A673 (cell line): ENCODE results near the gene CDH7. TPM values are rescaled to one million over a fixed set of nuclear protein-coding genes. Genes with fewer than 3 reads are reported as not detected.

Experiments used
- BruUV-seq: library from RNA; stranded (reverse); fragments of 400-500 nt; replicated peaks from 2 replicates; lab custom pipeline; 2021; lab: Mats Ljungman, UMichigan
- CTCF ChIA-PET: fragments of 300-600 bp; sonication (Branson Sonifier 250); formaldehyde crosslinking; loops from one replicate; lab custom pipeline; 2022; ENCODE audit warnings: antibody characterized with exemption; lab: Charles Lee
- POLR2A ChIA-PET: fragments of 300-600 bp; sonication (Branson Sonifier 250); formaldehyde crosslinking; loops from one replicate; lab custom pipeline; 2022; ENCODE audit warnings: antibody characterized with exemption; ENCODE audit not compliant: low non-redundant PET; lab: Charles Lee
- DNase-seq: peaks from one replicate; pipeline ENCODE4 v3.0.0-alpha.2; 2015; ENCODE audit warnings: low spot score
- H3K27ac ChIP-seq: fragments of 200-600 bp; sonication (generic); 2 replicates; pipeline ENCODE4 v1.5.1; 2016; ENCODE audit warnings: mixed run types, low read depth, mild to moderate bottlenecking, mixed read lengths, antibody characterized with exemption, low read length; ENCODE audit not compliant: poor library complexity, severe bottlenecking
- H3K27me3 ChIP-seq: fragments of 200-600 bp; sonication (generic); replicated peaks from 2 replicates; pipeline ENCODE4 v1.6.1; 2017; ENCODE audit warnings: mixed run types, low read depth, mild to moderate bottlenecking, mixed read lengths, antibody characterized with exemption, low read length; ENCODE audit not compliant: insufficient read depth, poor library complexity
- H3K36me3 ChIP-seq: fragments of 200-600 bp; sonication (generic); 2 replicates; pipeline ENCODE4 v1.6.1; 2016; ENCODE audit warnings: mixed run types, mild to moderate bottlenecking, mixed read lengths, antibody characterized with exemption, low read length; ENCODE audit not compliant: insufficient read depth, poor library complexity, severe bottlenecking
- H3K4me1 ChIP-seq: fragments of 200-600 bp; sonication (generic); 2 replicates; pipeline ENCODE4 v1.6.1; 2017; ENCODE audit warnings: mixed run types, mild to moderate bottlenecking, mixed read lengths, antibody characterized with exemption, low read length; ENCODE audit not compliant: insufficient read depth, poor library complexity, severe bottlenecking
- H3K4me3 ChIP-seq: fragments of 200-600 bp; sonication (generic); 2 replicates; pipeline ENCODE4 v1.5.1; 2016; ENCODE audit warnings: low read depth, mixed run types, mild to moderate bottlenecking, mixed read lengths, low read length; ENCODE audit not compliant: poor library complexity, severe bottlenecking
- H3K9me3 ChIP-seq: fragments of 200-600 bp; sonication (generic); 2 replicates; pipeline ENCODE4 v1.6.1; 2016; ENCODE audit warnings: mixed run types, low read depth, mild to moderate bottlenecking, mixed read lengths, antibody characterized with exemption, low read length; ENCODE audit not compliant: poor library complexity, severe bottlenecking
- EZH2 ChIP-seq: fragments of 200-600 bp; sonication (generic); IDR thresholded peaks from 2 replicates; pipeline ENCODE4 v1.6.1; 2017; ENCODE audit warnings: borderline replicate concordance, low read depth, mild to moderate bottlenecking, mixed read lengths, antibody characterized with exemption, low read length; ENCODE audit not compliant: poor library complexity, severe bottlenecking
- intact Hi-C: fragments of 100-400 bp; cut with micrococcal nuclease; formaldehyde crosslinking; loops from one replicate; pipeline ENCODE4 v1.10.0; 2022; ENCODE audit not compliant: unreplicated experiment
- total RNA-seq: library from RNA; stranded (reverse); gene quantifications from 2 replicates; pipeline ENCODE4 v1.2.3, GENCODE V29; 2021
- TF ChIP-seq, protein P1 (sequence below): fragments of 300-800, 200-600 bp; sonication (generic); conservative IDR thresholded peaks from 2 replicates; pipeline ENCODE4 v1.5.1; 2017; ENCODE audit warnings: low read depth, mild to moderate bottlenecking, antibody characterized with exemption, low read length, moderate library complexity, mixed read lengths

Gene CDH7
- total RNA-seq, 1 experiment from 2014 or later = 2.1 TPM

- H3K9me3 ChIP-seq = no peaks in the 10 kb centered on the region
- DNase-seq = no peak
- ChIA-PET POLR2A (no interaction called here), CTCF (no interaction called here)
- H3K27me3 ChIP-seq = no peaks in the 10 kb centered on the region
- intact Hi-C loops = no loop called here
- no peak overlapping the region for H3K27ac ChIP-seq
- no peak for TF ChIP-seq EZH2
- TF ChIP-seq, protein P1, sequence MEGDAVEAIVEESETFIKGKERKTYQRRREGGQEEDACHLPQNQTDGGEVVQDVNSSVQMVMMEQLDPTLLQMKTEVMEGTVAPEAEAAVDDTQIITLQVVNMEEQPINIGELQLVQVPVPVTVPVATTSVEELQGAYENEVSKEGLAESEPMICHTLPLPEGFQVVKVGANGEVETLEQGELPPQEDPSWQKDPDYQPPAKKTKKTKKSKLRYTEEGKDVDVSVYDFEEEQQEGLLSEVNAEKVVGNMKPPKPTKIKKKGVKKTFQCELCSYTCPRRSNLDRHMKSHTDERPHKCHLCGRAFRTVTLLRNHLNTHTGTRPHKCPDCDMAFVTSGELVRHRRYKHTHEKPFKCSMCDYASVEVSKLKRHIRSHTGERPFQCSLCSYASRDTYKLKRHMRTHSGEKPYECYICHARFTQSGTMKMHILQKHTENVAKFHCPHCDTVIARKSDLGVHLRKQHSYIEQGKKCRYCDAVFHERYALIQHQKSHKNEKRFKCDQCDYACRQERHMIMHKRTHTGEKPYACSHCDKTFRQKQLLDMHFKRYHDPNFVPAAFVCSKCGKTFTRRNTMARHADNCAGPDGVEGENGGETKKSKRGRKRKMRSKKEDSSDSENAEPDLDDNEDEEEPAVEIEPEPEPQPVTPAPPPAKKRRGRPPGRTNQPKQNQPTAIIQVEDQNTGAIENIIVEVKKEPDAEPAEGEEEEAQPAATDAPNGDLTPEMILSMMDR = no peak
- H3K4me1 ChIP-seq = no peaks in the 10 kb centered on the region
- H3K36me3 ChIP-seq = no peaks in the 10 kb centered on the region
- H3K4me3 ChIP-seq = no peak overlapping the region
- BruUV-seq = no TSS peak
Measured at GRCh38 chr18:65791719-65792118, 40.9 kb downstream of the CDH7 start.

GRCh38 chr18:65792456-65793074 lies 41.8 kb downstream of the CDH7 start:
- no peaks in the 10 kb centered on the region for H3K36me3 ChIP-seq
- H3K9me3 ChIP-seq = no peaks in the 10 kb centered on the region
- no peak overlapping the region for H3K4me3 ChIP-seq
- POLR2A ChIA-PET = no interaction called here
- no peak overlapping the region for H3K27ac ChIP-seq
- H3K27me3 ChIP-seq = no peaks in the 10 kb centered on the region
- no TSS peak for BruUV-seq
- intact Hi-C loops = no loop called here
- CTCF ChIA-PET = no interaction called here
- no peaks in the 10 kb centered on the region for H3K4me1 ChIP-seq
- no peak for DNase-seq
- TF ChIP-seq, protein P1 = no peak
- TF ChIP-seq EZH2 = no peak

DNA sequence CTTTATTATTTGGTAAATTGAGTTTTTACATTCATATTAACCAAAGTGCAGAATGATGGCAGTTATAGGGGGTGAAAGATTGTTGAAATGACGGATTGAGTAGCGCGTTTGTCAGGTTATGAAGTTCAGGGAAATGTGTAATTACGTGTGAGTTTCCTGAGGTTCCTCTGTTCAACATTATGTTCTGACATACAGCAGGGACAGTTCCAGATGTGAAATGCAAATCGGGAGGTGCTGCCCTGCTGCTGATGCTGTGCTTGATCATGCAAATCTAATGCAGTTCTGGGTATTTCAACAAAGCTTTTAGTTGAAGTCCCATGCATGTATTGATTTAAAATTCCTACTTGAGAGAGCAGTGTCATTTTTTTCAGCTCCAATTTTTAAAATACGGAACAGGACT lies 57.9 kb downstream of the CDH7 start:
- no peaks in the 10 kb centered on the region for H3K36me3 ChIP-seq
- H3K27me3 ChIP-seq = no peaks in the 10 kb centered on the region
- H3K27ac ChIP-seq = no peak overlapping the region
- ChIA-PET CTCF (no interaction called here), POLR2A (no interaction called here)
- no peaks in the 10 kb centered on the region for H3K9me3 ChIP-seq
- H3K4me1 ChIP-seq = no peaks in the 10 kb centered on the region
- no peak for TF ChIP-seq EZH2
- TF ChIP-seq, protein P1 = no peak
- intact Hi-C loops = no loop called here
- H3K4me3 ChIP-seq = no peak overlapping the region
- DNase-seq = no peak
- BruUV-seq = no TSS peak
